ENCODE results near the gene WAS. TPM values are rescaled to one million over a fixed set of nuclear protein-coding genes. Genes with fewer than 3 reads are reported as not detected.
"Not testable (repeated sequence)": the region's sequence is repeated elsewhere in the genome, so short reads cannot be mapped to it uniquely, and the experiment has no call there.

The WAS gene
- total RNA-seq, 1 experiment from 2014 or later: 0.79 TPM

GRCh38 chrX:48685416-48685815 is 1.8 kb downstream of the WAS start:
- DNase-seq (ENCODE audit: low spot score) (no peak), ATAC-seq (no peak)
- Mint-ChIP-seq H3K4me1 (peaks cover 5% of the 10 kb centered on the region; the same call in 1 of the 2 replicates), H3K9me3 (no peaks in the 10 kb centered on the region), H3K36me3 (no peaks in the 10 kb centered on the region), H3K27me3 (ENCODE audit: low read depth) (peaks cover 10% of the 10 kb centered on the region), H3K27ac (no peak overlapping the region), H3K4me3 (no peak overlapping the region)
- POLR2A ChIA-PET: no interaction called here
- CTCF ChIA-PET: no interaction called here
- TF ChIP-seq NFE2L1 (CRISPR knock-in tag; IDR thresholded peaks at IDR 0.05) (no peak), ZBTB43 (CRISPR knock-in tag; IDR thresholded peaks at IDR 0.05) (no peak), MYBL2 (CRISPR knock-in tag; IDR thresholded peaks at IDR 0.05) (no peak), RELA (CRISPR knock-in tag; IDR thresholded peaks at IDR 0.05; ENCODE audit: borderline replicate concordance) (no peak), ATF1 (CRISPR knock-in tag; IDR thresholded peaks at IDR 0.05) (no peak), SOX15 (CRISPR knock-in tag; IDR thresholded peaks at IDR 0.05) (no peak), TEAD1 (CRISPR knock-in tag; IDR thresholded peaks at IDR 0.05) (no peak), ATF2 (CRISPR knock-in tag; IDR thresholded peaks at IDR 0.05; ENCODE audit: borderline replicate concordance, low read depth) (no peak), ZMAT4 (CRISPR knock-in tag; IDR thresholded peaks at IDR 0.05) (no peak), MLX (CRISPR knock-in tag; IDR thresholded peaks at IDR 0.05) (no peak), FOXJ3 (CRISPR knock-in tag; IDR thresholded peaks at IDR 0.05; ENCODE audit: borderline replicate concordance) (no peak), ZNF232 (CRISPR knock-in tag; IDR thresholded peaks at IDR 0.05) (no peak)

- ChIA-PET POLR2A (no interaction called here), CTCF (interaction anchor here (0.6 to 1.8 kb wide), 3 partner anchors 10 to 370 kb away, joined by 4 to 6 read pairs (median 5); partner anchors contain the start of gene CCDC120)
- DNase-seq (ENCODE audit: low spot score) (no peak), ATAC-seq (no peak)
- peaks cover 8% of the 10 kb centered on the region for H3K4me1 Mint-ChIP-seq
- H3K27me3 Mint-ChIP-seq (ENCODE audit: low read depth): peaks cover 10% of the 10 kb centered on the region
- no peak overlapping the region for H3K27ac Mint-ChIP-seq
- no peaks in the 10 kb centered on the region for H3K36me3 Mint-ChIP-seq
- H3K9me3 Mint-ChIP-seq: no peaks in the 10 kb centered on the region
- H3K4me3 Mint-ChIP-seq: no peak overlapping the region
- TF ChIP-seq NR3C1 (CRISPR knock-in tag; conservative IDR thresholded peaks at IDR 0.05; ENCODE audit: low read depth) (no peak), ZMAT4 (CRISPR knock-in tag; IDR thresholded peaks at IDR 0.05) (no peak), ATF1 (CRISPR knock-in tag; IDR thresholded peaks at IDR 0.05) (no peak), SOX15 (CRISPR knock-in tag; IDR thresholded peaks at IDR 0.05) (no peak)
These were observed 5.0 kb downstream of the WAS start for GRCh38 chrX:48688531-48689150.

GRCh38 chrX:48689208-48689920 is 5.8 kb downstream of the WAS start:
- ChIA-PET CTCF (interaction anchor here (0.6 to 1.8 kb wide), 2 partner anchors 9 to 41 kb away, joined by 5 to 6 read pairs; no protein-coding TSS in a partner anchor), POLR2A (no interaction called here)
- Mint-ChIP-seq H3K27me3 (ENCODE audit: low read depth) (peaks cover 10% of the 10 kb centered on the region), H3K27ac (no peak overlapping the region), H3K4me1 (peaks cover 5% of the 10 kb centered on the region), H3K36me3 (no peaks in the 10 kb centered on the region), H3K9me3 (no peaks in the 10 kb centered on the region), H3K4me3 (no peak overlapping the region)
- DNase-seq (ENCODE audit: low spot score): no peak
- ATAC-seq: no peak
- no peak for TF ChIP-seq ZNF416 (CRISPR knock-in tag; IDR thresholded peaks at IDR 0.05)

GRCh38 chrX:48691746-48692145 is 8.1 kb downstream of the WAS start:
- CTCF ChIA-PET: interaction anchor here (1.2 kb wide), 1 partner anchor 43 kb away, joined by 3 read pairs; no protein-coding TSS in a partner anchor
- H3K9me3 Mint-ChIP-seq; H3K36me3 Mint-ChIP-seq; POLR2A ChIA-PET; H3K27me3 Mint-ChIP-seq (ENCODE audit: low read depth); H3K4me3 Mint-ChIP-seq; ATAC-seq; DNase-seq (ENCODE audit: low spot score); H3K27ac Mint-ChIP-seq: not testable (repeated sequence)
- H3K4me1 Mint-ChIP-seq: peaks cover 16% of the 10 kb centered on the region

Data from WTC11 (cell line).